HUDEP-2 (cell line): Measurements from ENCODE around the gene TRABD2B.
"Not testable (repeated sequence)": the region's sequence is repeated elsewhere in the genome, so short reads cannot be mapped to it uniquely, and the experiment has no call there.

Source experiments
- DNase-seq, 76 experiments: peaks; one replicate each; lab custom pipeline; 2025; ENCODE audit not compliant: unreplicated experiment in 76 of 76; lab: John Stamatoyannopoulos, UW

Gene TRABD2B

GRCh38 chr1:47970882-47971281, 26.3 kb downstream of the TRABD2B start:
- no peak for DNase-seq

- DNase-seq: no peak
Observed at GRCh38 chr1:47969478-47969877, 27.7 kb downstream of the TRABD2B start.

GRCh38 chr1:47968556-47968888, 28.7 kb downstream of the TRABD2B start:
- no peak for DNase-seq

GRCh38 chr1:47967864-47968555, 29.2 kb downstream of the TRABD2B start:
- no peak for DNase-seq

- no peak for DNase-seq
Observed at GRCh38 chr1:47965816-47966215, 31.4 kb downstream of the TRABD2B start.

- DNase-seq: no peak
Observed at GRCh38 chr1:47964636-47965035, 32.5 kb downstream of the TRABD2B start.

GRCh38 chr1:47963568-47964358, 33.4 kb downstream of the TRABD2B start:
- DNase-seq: no peak

- no peak for DNase-seq
Observed at GRCh38 chr1:47962750-47963492, 34.3 kb downstream of the TRABD2B start.

GRCh38 chr1:47961835-47962234, 35.4 kb downstream of the TRABD2B start:
- not testable (repeated sequence) for DNase-seq

GRCh38 chr1:47956491-47956890, 40.7 kb downstream of the TRABD2B start:
- not testable (repeated sequence) for DNase-seq

- no peak for DNase-seq
Observed at GRCh38 chr1:47953661-47954060, 43.5 kb downstream of the TRABD2B start.

- peak in 1 of 76 experiments; percentile 2 for DNase-seq
Observed at GRCh38 chr1:47951545-47952235, 45.5 kb downstream of the TRABD2B start.

- no peak for DNase-seq
Observed at GRCh38 chr1:47951026-47951425, 46.2 kb downstream of the TRABD2B start.

GRCh38 chr1:47950471-47950870, 46.7 kb downstream of the TRABD2B start:
- DNase-seq: no peak

- DNase-seq: no peak
Observed at GRCh38 chr1:47948126-47948525, 49.1 kb downstream of the TRABD2B start.

- DNase-seq: no peak
Observed at GRCh38 chr1:47947531-47947930, 49.7 kb downstream of the TRABD2B start.

GRCh38 chr1:47944561-47944960, 52.6 kb downstream of the TRABD2B start:
- no peak for DNase-seq

GRCh38 chr1:47942240-47942629, 55.0 kb downstream of the TRABD2B start:
- no peak for DNase-seq

GRCh38 chr1:47941609-47942239, 55.5 kb downstream of the TRABD2B start:
- no peak for DNase-seq

- DNase-seq: no peak
Observed at GRCh38 chr1:47940779-47941178, 56.4 kb downstream of the TRABD2B start.

- no peak for DNase-seq
Observed at GRCh38 chr1:47940326-47940725, 56.9 kb downstream of the TRABD2B start.
